Measurements from ENCODE around the gene DOCK3.
"Not testable (repeated sequence)": the region's sequence is repeated elsewhere in the genome, so short reads cannot be mapped to it uniquely, and the experiment has no call there.

DNA sequence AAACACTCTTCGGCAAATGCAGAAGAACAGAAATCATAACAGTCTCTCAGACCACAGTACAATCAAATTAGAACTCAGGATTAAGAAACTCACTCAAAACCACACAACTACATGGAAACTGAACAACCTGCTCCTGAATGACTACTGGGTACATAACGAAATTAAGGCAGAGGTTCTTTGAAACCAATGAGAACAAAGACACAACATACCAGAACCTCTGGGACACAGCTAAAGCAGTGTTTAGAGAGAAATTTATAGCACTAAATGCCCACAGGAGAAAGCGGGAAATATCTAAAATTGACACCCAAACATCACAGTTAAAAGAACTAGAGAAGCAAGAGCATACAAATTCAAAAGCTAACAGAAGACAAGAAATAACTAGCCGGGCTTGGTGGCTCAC, 589.4 kb downstream of the DOCK3 start:
- not testable (repeated sequence) for TF ChIP-seq POLR2A (IDR thresholded peaks at IDR 0.05; ENCODE audit: low read depth, low read length); TAF1 (IDR thresholded peaks at IDR 0.05; ENCODE audit: borderline replicate concordance, low read depth, low read length); POLR2AphosphoS5 (IDR thresholded peaks at IDR 0.05; ENCODE audit: low read depth, low read length)
